Right lobe of liver (tissue), 4 donors: ENCODE measurements around the gene TUB.

ENCODE experiments used
- POLR2A ChIP-seq: fragments of 450-650 bp; IDR thresholded peaks from one replicate; pipeline ENCODE4 v1.6.1; 2017; ENCODE audit warnings: antibody characterized with exemption, mild to moderate bottlenecking
- TF ChIP-seq, protein P1 (sequence below), 4 donors: fragments of 200-600 bp in 3 of 4; fragments of 450-650 bp in 1 of 4; IDR thresholded peaks; one replicate each; pipeline versions ENCODE4 v1.5.1 to v1.8.0; 2016 to 2022; ENCODE audit warnings: antibody characterized with exemption in 4 of 4, mild to moderate bottlenecking in 2 of 4
- donor health status: DM: no; HTN: no; CAD: no.
- donor health status: DM: no; HTN: no; CAD: no.
- donor health status: DM: no; HTN: yes; CAD: no.

- TF ChIP-seq POLR2A = no peak
- TF ChIP-seq, protein P1, sequence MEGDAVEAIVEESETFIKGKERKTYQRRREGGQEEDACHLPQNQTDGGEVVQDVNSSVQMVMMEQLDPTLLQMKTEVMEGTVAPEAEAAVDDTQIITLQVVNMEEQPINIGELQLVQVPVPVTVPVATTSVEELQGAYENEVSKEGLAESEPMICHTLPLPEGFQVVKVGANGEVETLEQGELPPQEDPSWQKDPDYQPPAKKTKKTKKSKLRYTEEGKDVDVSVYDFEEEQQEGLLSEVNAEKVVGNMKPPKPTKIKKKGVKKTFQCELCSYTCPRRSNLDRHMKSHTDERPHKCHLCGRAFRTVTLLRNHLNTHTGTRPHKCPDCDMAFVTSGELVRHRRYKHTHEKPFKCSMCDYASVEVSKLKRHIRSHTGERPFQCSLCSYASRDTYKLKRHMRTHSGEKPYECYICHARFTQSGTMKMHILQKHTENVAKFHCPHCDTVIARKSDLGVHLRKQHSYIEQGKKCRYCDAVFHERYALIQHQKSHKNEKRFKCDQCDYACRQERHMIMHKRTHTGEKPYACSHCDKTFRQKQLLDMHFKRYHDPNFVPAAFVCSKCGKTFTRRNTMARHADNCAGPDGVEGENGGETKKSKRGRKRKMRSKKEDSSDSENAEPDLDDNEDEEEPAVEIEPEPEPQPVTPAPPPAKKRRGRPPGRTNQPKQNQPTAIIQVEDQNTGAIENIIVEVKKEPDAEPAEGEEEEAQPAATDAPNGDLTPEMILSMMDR (IDR thresholded peaks at IDR 0.05) = no peak
These were observed 19.2 kb upstream of the TUB start for GRCh38 chr11:8061555-8062428.
